ENCODE measurements around the gene ACO2.

Gene ACO2

DNA sequence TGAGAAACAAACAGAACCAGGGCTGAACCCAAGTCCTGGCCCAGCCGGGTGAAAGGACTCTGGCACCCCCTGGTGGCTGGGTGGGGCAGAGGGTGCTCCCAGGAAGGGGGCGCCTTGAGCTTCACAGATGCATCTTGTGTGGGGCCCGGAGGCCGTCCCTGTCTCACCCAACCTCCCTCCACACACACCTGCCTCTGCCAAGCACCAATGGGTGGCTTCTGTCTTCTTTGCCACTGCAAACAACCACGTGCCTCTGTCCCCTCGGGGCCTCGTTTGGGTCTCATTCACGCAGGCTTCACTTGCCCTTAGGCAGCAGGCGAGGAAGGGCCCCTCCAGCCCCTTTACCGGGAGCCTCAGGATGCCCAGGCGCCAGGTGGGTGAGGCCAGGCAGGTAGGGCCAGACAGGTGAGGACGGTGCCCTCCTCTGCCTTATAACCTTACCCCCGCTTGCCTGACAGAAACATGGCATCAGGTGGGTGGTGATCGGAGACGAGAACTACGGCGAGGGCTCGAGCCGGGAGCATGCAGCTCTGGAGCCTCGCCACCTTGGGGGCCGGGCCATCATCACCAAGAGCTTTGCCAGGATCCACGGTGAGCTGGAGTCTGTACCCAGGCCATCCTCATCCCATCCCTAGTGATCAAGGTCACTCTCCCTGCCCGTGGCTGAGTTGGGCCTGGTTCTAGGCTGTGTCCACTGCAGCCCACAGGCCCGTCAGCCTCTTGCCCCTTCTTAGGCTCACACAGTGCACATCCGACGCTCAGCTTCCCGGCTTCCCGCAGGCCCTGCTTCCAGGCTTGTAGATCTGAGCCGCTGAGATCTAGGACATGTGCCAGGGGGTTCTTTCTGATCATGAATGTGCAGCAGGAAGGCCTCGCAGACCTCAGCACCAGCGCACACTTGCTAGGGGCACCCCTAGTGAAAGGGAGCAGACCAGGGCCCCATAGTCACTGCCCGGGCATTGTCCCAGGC lies 58.2 kb downstream of the ACO2 start:
- no peaks in the 10 kb centered on the region for H3K4me1 ChIP-seq (ENCODE audit: insufficient read depth, low read length)
- WGBS: 95% methylated on average over 32 of the region's 32 CpGs
- H3K9me3 ChIP-seq (ENCODE audit: insufficient read depth, low read depth, low read length): no peaks in the 10 kb centered on the region
- H3K36me3 ChIP-seq (ENCODE audit: insufficient read depth, low read length): peaks cover 80% of the 10 kb centered on the region
- no peak overlapping the region; the same call in 1 of the 2 replicates for H3K9ac ChIP-seq (ENCODE audit: low read depth, low read length)
- peak overlapping the region; percentile 40; the same call in 1 of the 2 replicates for H3K27ac ChIP-seq (ENCODE audit: low read depth, low read length)
- no peaks in the 10 kb centered on the region for H3K27me3 ChIP-seq (ENCODE audit: insufficient read depth, low read length)
- no peak overlapping the region for H3K4me3 ChIP-seq (ENCODE audit: low read length)

DNA sequence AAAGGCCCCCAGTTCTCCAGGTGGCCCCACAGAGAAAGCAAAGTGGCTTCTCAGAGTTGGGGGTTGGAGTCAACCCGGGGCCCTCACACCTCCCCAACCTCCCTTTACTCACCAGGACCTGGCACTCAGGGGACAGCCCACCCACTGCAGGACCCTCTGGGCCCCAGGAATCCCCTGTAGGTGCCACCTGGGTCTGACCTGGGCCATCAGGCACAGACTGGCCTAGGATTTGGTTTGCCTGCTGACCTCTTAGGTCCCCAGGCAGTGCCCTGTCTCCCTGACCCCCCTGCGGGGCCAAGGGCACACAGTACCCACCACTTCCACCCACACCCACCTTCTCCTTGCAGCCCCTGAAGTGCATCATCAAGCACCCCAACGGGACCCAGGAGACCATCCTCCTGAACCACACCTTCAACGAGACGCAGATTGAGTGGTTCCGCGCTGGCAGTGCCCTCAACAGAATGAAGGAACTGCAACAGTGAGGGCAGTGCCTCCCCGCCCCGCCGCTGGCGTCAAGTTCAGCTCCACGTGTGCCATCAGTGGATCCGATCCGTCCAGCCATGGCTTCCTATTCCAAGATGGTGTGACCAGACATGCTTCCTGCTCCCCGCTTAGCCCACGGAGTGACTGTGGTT lies 59.3 kb downstream of the ACO2 start:
- Histone ChIP-seq H3K27ac (ENCODE audit: low read depth, low read length) (no peak overlapping the region), H3K4me1 (ENCODE audit: insufficient read depth, low read length) (no peaks in the 10 kb centered on the region), H3K9me3 (ENCODE audit: insufficient read depth, low read depth, low read length) (no peaks in the 10 kb centered on the region), H3K36me3 (ENCODE audit: insufficient read depth, low read length) (peaks cover 86% of the 10 kb centered on the region), H3K9ac (ENCODE audit: low read depth, low read length) (no peak overlapping the region), H3K4me3 (ENCODE audit: low read length) (no peak overlapping the region), H3K27me3 (ENCODE audit: insufficient read depth, low read length) (no peaks in the 10 kb centered on the region)
- 96% methylated on average over 16 of the region's 16 CpGs for WGBS

DNA sequence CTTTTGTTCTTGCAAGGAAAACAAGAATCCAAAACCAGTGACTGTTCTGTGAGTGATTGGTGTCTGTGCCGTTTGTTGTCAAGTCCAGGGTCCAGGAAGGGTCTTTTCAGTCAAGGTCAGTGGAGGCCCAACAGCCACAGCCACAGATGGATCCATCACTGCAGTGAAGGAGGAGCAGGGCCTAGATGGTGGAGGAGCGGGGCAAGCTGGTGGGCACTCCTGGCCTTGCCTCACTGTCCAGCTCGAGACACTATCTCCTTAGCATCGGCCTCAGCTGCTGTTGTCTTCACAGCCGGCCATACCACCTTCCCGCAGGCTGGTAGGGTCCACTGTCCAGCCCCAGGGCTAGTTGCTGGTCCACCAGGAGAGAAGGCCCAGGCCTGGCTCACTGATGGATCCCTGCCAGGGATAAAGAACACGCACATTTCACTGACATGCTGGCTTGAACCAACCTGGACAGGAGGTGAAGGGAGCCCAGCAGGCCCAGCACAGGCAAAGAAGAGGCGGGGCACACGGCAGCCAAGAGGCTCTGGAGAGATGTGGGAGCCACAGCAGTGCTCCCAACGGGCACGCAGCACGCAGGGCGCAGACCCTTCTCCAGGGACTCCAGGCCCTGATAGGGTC lies 60.1 kb downstream of the ACO2 start:
- Histone ChIP-seq H3K27ac (ENCODE audit: low read depth, low read length) (no peak overlapping the region), H3K36me3 (ENCODE audit: insufficient read depth, low read length) (peaks cover 79% of the 10 kb centered on the region), H3K27me3 (ENCODE audit: insufficient read depth, low read length) (no peaks in the 10 kb centered on the region), H3K9me3 (ENCODE audit: insufficient read depth, low read depth, low read length) (no peaks in the 10 kb centered on the region), H3K4me3 (ENCODE audit: low read length) (no peak overlapping the region), H3K4me1 (ENCODE audit: insufficient read depth, low read length) (no peaks in the 10 kb centered on the region), H3K9ac (ENCODE audit: low read depth, low read length) (no peak overlapping the region)
- 95% methylated on average over 13 of the region's 13 CpGs for WGBS

DNA sequence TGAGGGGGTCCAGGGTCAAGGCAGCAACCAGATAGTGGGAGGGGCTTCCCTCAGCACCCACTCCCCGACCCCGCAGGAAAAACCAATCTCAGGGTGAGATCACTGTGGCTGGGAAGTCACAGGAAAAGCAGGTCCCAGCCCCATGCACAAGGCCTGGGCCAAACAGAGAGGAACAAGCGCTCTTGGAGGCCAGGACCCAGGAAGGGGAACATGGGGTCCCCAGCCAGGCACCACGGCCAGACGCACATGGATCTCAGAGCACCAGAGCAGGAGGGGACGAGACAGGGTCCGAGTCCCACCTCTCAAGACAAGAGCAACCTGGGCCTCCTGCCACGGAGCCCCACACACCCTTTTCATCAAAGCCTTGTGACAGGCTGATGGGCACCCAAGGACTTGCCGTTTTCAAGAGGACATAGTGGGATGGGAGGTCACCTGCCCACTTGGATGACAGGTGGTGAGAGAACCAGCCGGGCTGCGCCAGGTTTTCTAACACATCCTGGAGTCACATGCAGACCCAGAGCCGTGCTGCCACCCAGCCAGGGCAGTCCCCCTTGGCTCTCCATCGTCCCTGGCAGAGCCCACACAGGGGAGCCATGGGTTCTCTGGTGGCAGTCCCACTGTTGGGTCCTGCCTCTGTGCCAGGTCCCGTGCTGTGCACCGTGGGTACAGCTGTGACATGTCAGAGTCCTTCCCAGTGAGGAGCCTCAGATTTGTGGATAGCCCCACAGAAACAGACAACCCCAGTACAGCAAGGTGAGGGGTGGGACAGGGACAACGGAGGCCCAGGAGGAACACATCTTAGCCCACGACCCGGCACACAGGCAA lies 62.2 kb downstream of the ACO2 start:
- WGBS: 95% methylated on average over 18 of the region's 18 CpGs

GRCh38 chr22:41531715-41532477 lies 63.0 kb downstream of the ACO2 start:
- Histone ChIP-seq H3K27ac (ENCODE audit: low read depth, low read length) (peak overlapping the region; percentile 65; the same call in 1 of the 2 replicates), H3K9ac (ENCODE audit: low read depth, low read length) (no peak overlapping the region), H3K4me3 (ENCODE audit: low read length) (no peak overlapping the region), H3K36me3 (ENCODE audit: insufficient read depth, low read length) (peaks cover 58% of the 10 kb centered on the region), H3K9me3 (ENCODE audit: insufficient read depth, low read depth, low read length) (no peaks in the 10 kb centered on the region), H3K27me3 (ENCODE audit: insufficient read depth, low read length) (no peaks in the 10 kb centered on the region), H3K4me1 (ENCODE audit: insufficient read depth, low read length) (no peaks in the 10 kb centered on the region)
- WGBS: 96% methylated on average over 17 of the region's 17 CpGs

More for the DNA sequence above, 62.2 kb downstream of the ACO2 start:
- Histone ChIP-seq H3K4me3 (ENCODE audit: low read length) (no peak overlapping the region), H3K9me3 (ENCODE audit: insufficient read depth, low read depth, low read length) (no peaks in the 10 kb centered on the region), H3K9ac (ENCODE audit: low read depth, low read length) (no peak overlapping the region), H3K36me3 (ENCODE audit: insufficient read depth, low read length) (peaks cover 65% of the 10 kb centered on the region), H3K27ac (ENCODE audit: low read depth, low read length) (no peak overlapping the region), H3K4me1 (ENCODE audit: insufficient read depth, low read length) (no peaks in the 10 kb centered on the region), H3K27me3 (ENCODE audit: insufficient read depth, low read length) (no peaks in the 10 kb centered on the region)

DNA sequence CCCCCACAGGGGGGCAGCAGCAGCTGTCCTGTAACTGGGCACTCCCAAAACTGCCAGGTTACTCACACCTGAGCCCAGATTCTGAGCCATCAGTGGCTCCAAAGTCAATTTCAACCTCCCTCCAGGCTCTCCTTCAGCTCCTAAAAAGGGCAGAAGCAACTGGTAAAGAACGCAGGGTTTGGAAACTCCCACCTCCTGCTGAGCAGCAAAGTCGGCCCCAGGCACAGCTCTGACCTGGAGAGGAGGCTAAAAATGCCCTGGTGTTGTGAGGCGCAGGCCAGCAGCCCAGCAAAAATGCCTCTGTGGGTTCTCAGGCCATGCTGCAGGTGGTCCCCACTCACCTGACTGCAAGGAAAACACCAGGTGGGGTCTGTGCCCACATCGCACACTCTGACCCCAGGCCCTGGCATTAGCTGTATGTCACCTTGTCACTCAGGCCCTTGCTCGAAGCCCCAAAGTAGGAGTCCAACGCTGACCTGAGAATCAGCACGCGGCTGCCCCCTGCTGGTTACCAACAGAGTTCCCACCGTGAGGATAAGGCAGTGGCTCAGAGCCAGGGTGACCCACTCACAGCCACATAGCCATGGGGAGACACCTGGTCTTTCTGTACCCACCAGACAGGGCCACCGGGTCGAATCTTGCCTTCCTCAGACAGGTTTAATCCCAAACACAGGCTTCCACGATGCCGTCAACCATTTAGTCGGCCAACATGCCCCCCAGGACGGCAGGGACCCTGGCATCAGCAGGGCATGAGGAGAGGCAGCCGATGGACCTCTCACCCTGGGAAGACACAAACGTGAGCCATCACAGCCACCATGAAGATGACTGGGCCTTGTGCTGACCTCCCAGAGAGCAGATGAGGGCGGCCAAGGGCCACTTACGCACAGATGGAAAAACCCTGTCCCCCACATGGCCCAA lies 64.2 kb downstream of the ACO2 start:
- peaks cover 50% of the 10 kb centered on the region for H3K36me3 ChIP-seq (ENCODE audit: insufficient read depth, low read length)
- 67% methylated on average over 19 of the region's 19 CpGs for WGBS

GRCh38 chr22:41534219-41534618 lies 65.3 kb downstream of the ACO2 start:
- no peaks in the 10 kb centered on the region for H3K27me3 ChIP-seq (ENCODE audit: insufficient read depth, low read length)
- H3K27ac ChIP-seq (ENCODE audit: low read depth, low read length): no peak overlapping the region
- H3K9me3 ChIP-seq (ENCODE audit: insufficient read depth, low read depth, low read length): no peaks in the 10 kb centered on the region
- H3K4me1 ChIP-seq (ENCODE audit: insufficient read depth, low read length): no peaks in the 10 kb centered on the region
- no peak overlapping the region for H3K9ac ChIP-seq (ENCODE audit: low read depth, low read length)
- 93% methylated on average over 8 of the region's 8 CpGs for WGBS
- no peak overlapping the region for H3K4me3 ChIP-seq (ENCODE audit: low read length)
- peaks cover 45% of the 10 kb centered on the region for H3K36me3 ChIP-seq (ENCODE audit: insufficient read depth, low read length)

More for the DNA sequence above, 64.2 kb downstream of the ACO2 start:
- Histone ChIP-seq H3K9ac (ENCODE audit: low read depth, low read length) (no peak overlapping the region), H3K4me1 (ENCODE audit: insufficient read depth, low read length) (no peaks in the 10 kb centered on the region), H3K4me3 (ENCODE audit: low read length) (no peak overlapping the region), H3K27me3 (ENCODE audit: insufficient read depth, low read length) (no peaks in the 10 kb centered on the region), H3K9me3 (ENCODE audit: insufficient read depth, low read depth, low read length) (no peaks in the 10 kb centered on the region), H3K27ac (ENCODE audit: low read depth, low read length) (peak overlapping the region; percentile 65; the same call in 1 of the 2 replicates)

GRCh38 chr22:41535244-41535643 lies 66.3 kb downstream of the ACO2 start:
- H3K27ac ChIP-seq (ENCODE audit: low read depth, low read length): no peak overlapping the region
- no peaks in the 10 kb centered on the region for H3K9me3 ChIP-seq (ENCODE audit: insufficient read depth, low read depth, low read length)
- peaks cover 49% of the 10 kb centered on the region for H3K36me3 ChIP-seq (ENCODE audit: insufficient read depth, low read length)
- no peak overlapping the region for H3K9ac ChIP-seq (ENCODE audit: low read depth, low read length)
- no peaks in the 10 kb centered on the region for H3K27me3 ChIP-seq (ENCODE audit: insufficient read depth, low read length)
- 87% methylated on average over 5 of the region's 5 CpGs for WGBS
- H3K4me3 ChIP-seq (ENCODE audit: low read length): no peak overlapping the region
- H3K4me1 ChIP-seq (ENCODE audit: insufficient read depth, low read length): no peaks in the 10 kb centered on the region

GRCh38 chr22:41537203-41537602 lies 68.3 kb downstream of the ACO2 start:
- Histone ChIP-seq H3K9ac (ENCODE audit: low read depth, low read length) (no peak overlapping the region), H3K4me1 (ENCODE audit: insufficient read depth, low read length) (no peaks in the 10 kb centered on the region), H3K36me3 (ENCODE audit: insufficient read depth, low read length) (peaks cover 37% of the 10 kb centered on the region), H3K27me3 (ENCODE audit: insufficient read depth, low read length) (no peaks in the 10 kb centered on the region), H3K4me3 (ENCODE audit: low read length) (no peak overlapping the region), H3K27ac (ENCODE audit: low read depth, low read length) (no peak overlapping the region), H3K9me3 (ENCODE audit: insufficient read depth, low read depth, low read length) (no peaks in the 10 kb centered on the region)
- 92% methylated on average over 3 of the region's 3 CpGs for WGBS

Data from HUES64 (cell line).